OCI-LY1 (cell line): ENCODE results near the gene USP36.

Experiments used
- H2AFZ ChIP-seq: fragments of 200-600 bp; sonication (generic), shearing (Covaris generic); 2 replicates; pipeline ENCODE4 v1.6.0; 2014; ENCODE audit warnings: antibody characterized with exemption, mild to moderate bottlenecking, low read length
- H3F3A ChIP-seq: fragments of 200-600 bp; sonication (generic), shearing (Covaris generic); 2 replicates; pipeline ENCODE4 v1.6.0; 2014; ENCODE audit warnings: mild to moderate bottlenecking, antibody characterized with exemption, low read length, moderate library complexity; ENCODE audit not compliant: insufficient read depth
- H3K27ac ChIP-seq: fragments of 200-600 bp; sonication (generic); 2 replicates; pipeline ENCODE4 v1.5.1; 2014; ENCODE audit warnings: low read length, mixed run types, mild to moderate bottlenecking, low read depth; ENCODE audit not compliant: poor library complexity, severe bottlenecking
- H3K27me3 ChIP-seq: fragments of 200-600 bp; sonication (generic); 2 replicates; pipeline ENCODE4 v1.6.0; 2014; ENCODE audit warnings: antibody characterized with exemption, mild to moderate bottlenecking, low read length, moderate library complexity; ENCODE audit not compliant: insufficient read depth
- H3K36me3 ChIP-seq: fragments of 200-600 bp; sonication (generic); 2 replicates; pipeline ENCODE4 v1.6.1; 2014; ENCODE audit warnings: mild to moderate bottlenecking, antibody characterized with exemption, low read length, moderate library complexity, mixed read lengths; ENCODE audit not compliant: insufficient read depth
- H3K4me1 ChIP-seq: fragments of 200-600 bp; sonication (generic); 2 replicates; pipeline ENCODE4 v1.5.1; 2014; ENCODE audit warnings: mild to moderate bottlenecking, low read length, moderate library complexity; ENCODE audit not compliant: insufficient read depth, severe bottlenecking
- H3K4me2 ChIP-seq: fragments of 200-600 bp; sonication (generic), shearing (Covaris generic); 2 replicates; pipeline ENCODE4 v1.6.1; 2014; ENCODE audit warnings: low read length
- H3K4me3 ChIP-seq: fragments of 200-600 bp; sonication (generic); 2 replicates; pipeline ENCODE4 v1.5.1; 2014; ENCODE audit warnings: low read length, low read depth, mild to moderate bottlenecking, mixed read lengths; ENCODE audit not compliant: poor library complexity, severe bottlenecking
- H3K79me2 ChIP-seq: fragments of 200-600 bp; shearing (Covaris generic); 2 replicates; pipeline ENCODE4 v1.6.1; 2016; ENCODE audit warnings: mixed run types, low read length, mixed read lengths; ENCODE audit not compliant: insufficient read depth
- H3K9ac ChIP-seq: fragments of 200-600 bp; sonication (generic), shearing (Covaris generic); 2 replicates; pipeline ENCODE4 v1.6.1; 2014; ENCODE audit warnings: mild to moderate bottlenecking, low read length, mixed read lengths
- H3K9me2 ChIP-seq: fragments of 200-600 bp; sonication (generic), shearing (Covaris generic); 2 replicates; pipeline ENCODE4 v1.6.1; 2014; ENCODE audit warnings: low read depth, mild to moderate bottlenecking, low read length, mixed read lengths
- H3K9me3 ChIP-seq: fragments of 200-600 bp; shearing (Covaris generic); 2 replicates; pipeline ENCODE4 v1.6.1; 2014; ENCODE audit warnings: low read length, mixed read lengths
- H4K20me1 ChIP-seq: fragments of 200-600 bp; sonication (generic), shearing (Covaris generic); 2 replicates; pipeline ENCODE4 v1.6.0; 2016; ENCODE audit warnings: mild to moderate bottlenecking, low read length; ENCODE audit not compliant: insufficient read depth
- CTCF ChIP-seq: fragments of 200-600 bp; sonication (generic), shearing (Covaris generic); IDR thresholded peaks from 2 replicates; pipeline ENCODE4 v1.5.1; 2017; ENCODE audit warnings: mild to moderate bottlenecking, antibody characterized with exemption, low read length, moderate library complexity, mixed read lengths
- EZH2 ChIP-seq: fragments of 200-600 bp; sonication (generic), shearing (Covaris generic); IDR thresholded peaks from 2 replicates; pipeline ENCODE4 v1.8.0; 2017; ENCODE audit warnings: borderline replicate concordance, mixed run types, mild to moderate bottlenecking, antibody characterized with exemption, low read length, moderate library complexity, mixed read lengths

USP36 gene

DNA sequence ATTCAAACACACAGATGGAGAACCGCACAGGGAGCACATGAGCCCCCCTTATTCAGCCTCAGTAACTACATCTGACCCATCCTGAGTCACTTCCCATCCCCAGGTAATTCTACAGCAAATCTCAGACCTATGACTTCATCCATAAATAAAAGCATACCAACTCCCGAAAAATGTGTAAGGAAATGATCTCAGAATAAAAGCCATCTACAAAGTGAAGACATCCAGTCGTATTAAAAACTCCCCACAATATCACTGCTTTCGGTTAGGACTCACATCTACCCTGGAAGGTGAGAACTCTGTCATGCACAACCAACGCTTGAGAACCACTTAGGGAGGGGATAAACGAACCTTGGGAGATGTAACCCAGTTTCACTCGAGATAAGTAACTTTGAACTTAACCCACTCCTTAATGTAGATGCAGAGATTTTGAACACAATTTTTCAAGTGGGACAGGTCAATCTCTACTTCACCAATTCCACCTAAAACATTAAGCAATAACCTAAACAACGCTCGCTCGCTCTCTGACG, 1.3 kb downstream of the USP36 start:
- H3K9me3 ChIP-seq, result no peaks in the 10 kb centered on the region
- peaks cover 39% of the 10 kb centered on the region for H3K36me3 ChIP-seq
- no peak for TF ChIP-seq EZH2
- TF ChIP-seq CTCF, result no peak
- H2AFZ ChIP-seq, result no peak overlapping the region
- peaks cover 27% of the 10 kb centered on the region for H3K79me2 ChIP-seq
- peaks cover 30% of the 10 kb centered on the region for H3K4me1 ChIP-seq
- H3K9me2 ChIP-seq, result no peaks in the 10 kb centered on the region
- H3K4me3 ChIP-seq, result peak overlapping the region; percentile 70
- no peaks in the 10 kb centered on the region for H4K20me1 ChIP-seq
- H3K27me3 ChIP-seq, result no peaks in the 10 kb centered on the region
- peak overlapping the region; percentile 89 for H3K4me2 ChIP-seq
- peak overlapping the region; percentile 88 for H3K9ac ChIP-seq
- H3F3A ChIP-seq, result no peaks in the 10 kb centered on the region
- H3K27ac ChIP-seq, result no peak overlapping the region

DNA sequence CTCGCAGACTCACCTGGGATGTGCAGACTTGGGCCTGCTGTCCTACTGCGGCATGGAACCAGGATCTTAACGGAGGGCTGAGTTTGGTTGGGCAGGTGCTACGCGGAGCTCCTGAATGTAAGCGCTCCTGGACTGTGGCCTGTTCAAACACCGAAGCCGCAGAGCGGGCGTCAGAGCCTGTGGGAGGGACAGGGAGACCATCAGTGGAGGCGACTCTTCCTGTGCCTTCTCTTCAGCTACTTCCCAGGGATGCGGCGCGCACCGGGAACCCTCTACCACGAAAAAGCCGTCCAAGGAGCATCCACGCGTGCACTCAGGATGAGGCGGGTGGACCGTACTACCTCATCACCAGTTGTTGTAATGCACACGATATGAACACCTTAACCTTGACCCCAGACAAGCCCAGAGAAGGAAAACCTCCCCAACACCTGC, 2.0 kb downstream of the USP36 start:
- Histone ChIP-seq H3K27ac (no peak overlapping the region), H3K27me3 (no peaks in the 10 kb centered on the region), H3K79me2 (peaks cover 27% of the 10 kb centered on the region)

GRCh38 chr17:78836420-78837021, 4.1 kb downstream of the USP36 start:
- Histone ChIP-seq H3K79me2 (peaks cover 27% of the 10 kb centered on the region), H3K4me1 (peaks cover 16% of the 10 kb centered on the region), H3K36me3 (peaks cover 67% of the 10 kb centered on the region)

More for the DNA sequence above, 2.0 kb downstream of the USP36 start:
- peaks cover 30% of the 10 kb centered on the region for H3K4me1 ChIP-seq
- TF ChIP-seq CTCF, result no peak
- TF ChIP-seq EZH2, result no peak
- H3K36me3 ChIP-seq, result peaks cover 46% of the 10 kb centered on the region
- H4K20me1 ChIP-seq, result no peaks in the 10 kb centered on the region
- peak overlapping the region; percentile 70 for H3K4me3 ChIP-seq
- no peak overlapping the region for H2AFZ ChIP-seq
- H3K9ac ChIP-seq, result peak overlapping the region; percentile 88; the same call in 1 of the 2 replicates
- H3K4me2 ChIP-seq, result peak overlapping the region; percentile 89
- no peaks in the 10 kb centered on the region for H3K9me3 ChIP-seq
- no peaks in the 10 kb centered on the region for H3K9me2 ChIP-seq
- H3F3A ChIP-seq, result no peaks in the 10 kb centered on the region

More at GRCh38 chr17:78836420-78837021, 4.1 kb downstream of the USP36 start:
- Histone ChIP-seq H3K9ac (no peak overlapping the region), H3K9me3 (no peaks in the 10 kb centered on the region), H3K27ac (no peak overlapping the region), H4K20me1 (no peaks in the 10 kb centered on the region), H3K9me2 (no peaks in the 10 kb centered on the region), H2AFZ (no peak overlapping the region), H3K4me3 (no peak overlapping the region), H3F3A (no peaks in the 10 kb centered on the region), H3K27me3 (no peaks in the 10 kb centered on the region), H3K4me2 (no peak overlapping the region)
- TF ChIP-seq EZH2 (no peak), CTCF (no peak)
